ENCODE measurements around the gene KLF3.

The KLF3 gene

GRCh38 chr4:38659346-38659745 is 4.7 kb upstream of the KLF3 start:
- no peak for DNase-seq

DNA sequence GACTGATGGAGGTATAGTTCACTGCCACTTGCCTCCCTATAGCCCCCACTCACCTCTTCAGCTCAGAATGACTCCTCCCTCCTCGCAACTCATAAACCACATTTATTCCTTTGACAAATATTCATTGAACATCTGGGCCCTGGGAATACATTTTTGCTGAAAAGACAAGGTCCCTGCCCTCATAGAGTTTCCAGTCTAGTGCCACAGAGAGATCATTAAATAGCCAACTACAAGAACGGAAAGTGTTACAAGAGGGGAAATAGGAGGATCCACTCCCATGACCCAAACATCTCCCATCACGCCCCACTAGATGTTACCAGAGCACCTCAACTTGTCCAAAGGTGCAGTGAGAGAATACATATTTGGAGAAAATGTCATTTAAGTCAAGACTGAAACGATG is 3.2 kb upstream of the KLF3 start:
- DNase-seq: no peak

DNA sequence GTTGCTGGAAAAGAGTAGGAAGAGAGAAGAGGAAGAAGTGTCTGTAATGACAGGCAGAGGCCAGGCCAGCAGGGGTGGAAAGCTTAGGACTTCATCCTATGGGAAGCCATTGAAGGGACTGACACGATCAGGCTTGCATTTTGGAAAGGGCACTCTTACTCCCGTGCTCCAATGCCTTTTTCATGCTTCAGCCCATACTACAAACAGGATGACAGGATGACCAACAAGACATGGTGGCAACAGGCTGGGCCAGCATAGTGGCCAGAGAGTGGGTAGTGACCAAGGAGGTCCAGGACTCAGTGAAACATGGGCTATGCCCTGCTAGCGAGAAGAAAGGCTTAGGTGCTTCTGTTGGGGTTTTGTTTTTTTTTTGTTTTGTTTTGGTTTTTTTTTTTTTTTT is 2.6 kb upstream of the KLF3 start:
- no peak for DNase-seq

DNA sequence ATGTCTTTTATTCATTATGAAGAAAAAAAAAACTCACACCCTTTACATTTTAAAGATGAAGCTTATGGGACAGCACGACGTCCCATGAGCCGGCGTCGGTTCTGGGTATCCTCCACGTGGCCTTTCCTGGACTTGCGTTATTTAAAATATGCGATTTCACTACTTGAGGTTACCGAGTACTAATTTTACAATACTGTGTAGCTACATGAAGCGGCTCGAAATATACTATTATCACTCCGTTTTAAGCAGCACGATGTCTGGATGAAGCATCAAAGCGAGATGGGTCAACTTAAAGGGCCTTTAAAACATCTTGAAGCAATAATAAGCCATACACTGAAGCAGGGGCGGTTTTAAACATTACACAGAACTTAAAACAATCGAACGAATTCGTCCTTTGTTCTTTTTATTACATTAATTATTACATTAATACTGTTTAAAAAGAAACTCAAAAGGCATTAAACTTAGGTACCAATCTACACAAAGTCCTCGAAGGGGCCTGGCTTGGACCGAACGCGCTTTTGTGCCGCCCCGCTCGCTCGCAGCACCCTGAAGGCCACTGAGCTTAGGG is 1.4 kb upstream of the KLF3 start:
- no peak for DNase-seq

- no peak for DNase-seq
Observed at GRCh38 chr4:38663090-38663800, 754 bp upstream of the KLF3 start.

DNA sequence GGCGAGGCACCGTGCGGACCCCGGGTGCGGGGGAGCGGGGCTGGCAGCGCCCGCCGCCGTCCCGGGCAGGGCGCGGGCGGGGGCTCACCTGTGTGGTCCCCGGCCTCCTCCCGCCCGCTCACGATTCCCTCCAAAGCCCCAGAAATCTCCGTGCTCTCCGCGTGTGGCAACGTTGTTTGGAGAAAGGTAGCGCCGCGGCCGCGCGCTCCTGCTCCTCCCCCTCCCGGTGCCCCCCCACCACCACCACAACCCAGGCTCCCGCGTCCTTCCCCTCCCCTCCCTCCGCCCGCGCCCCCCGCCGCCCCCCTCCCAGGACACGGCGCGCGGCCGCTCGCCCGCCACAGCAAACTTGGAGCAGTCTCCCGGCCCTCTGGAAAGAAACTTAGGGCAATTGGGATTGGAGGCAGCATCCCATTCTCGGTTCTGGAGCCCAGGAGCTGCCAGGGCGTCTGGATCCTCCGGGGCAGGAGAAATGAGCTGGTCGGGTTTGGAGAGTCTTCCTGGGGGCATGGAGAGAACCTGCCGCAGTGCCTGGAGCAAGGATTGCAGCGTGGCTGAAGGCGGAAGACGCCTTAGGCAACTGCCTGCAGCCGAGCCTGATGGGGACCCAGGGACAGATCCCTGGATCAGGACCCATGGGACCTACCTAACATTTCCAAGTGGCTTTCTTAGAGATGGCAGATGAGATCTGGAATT is 855 bp downstream of the KLF3 start:
- peak; percentile 37 for DNase-seq

- DNase-seq: no peak
Observed at GRCh38 chr4:38665551-38666411, 1.8 kb downstream of the KLF3 start.

GRCh38 chr4:38666766-38667084 is 2.7 kb downstream of the KLF3 start:
- DNase-seq: no peak

DNA sequence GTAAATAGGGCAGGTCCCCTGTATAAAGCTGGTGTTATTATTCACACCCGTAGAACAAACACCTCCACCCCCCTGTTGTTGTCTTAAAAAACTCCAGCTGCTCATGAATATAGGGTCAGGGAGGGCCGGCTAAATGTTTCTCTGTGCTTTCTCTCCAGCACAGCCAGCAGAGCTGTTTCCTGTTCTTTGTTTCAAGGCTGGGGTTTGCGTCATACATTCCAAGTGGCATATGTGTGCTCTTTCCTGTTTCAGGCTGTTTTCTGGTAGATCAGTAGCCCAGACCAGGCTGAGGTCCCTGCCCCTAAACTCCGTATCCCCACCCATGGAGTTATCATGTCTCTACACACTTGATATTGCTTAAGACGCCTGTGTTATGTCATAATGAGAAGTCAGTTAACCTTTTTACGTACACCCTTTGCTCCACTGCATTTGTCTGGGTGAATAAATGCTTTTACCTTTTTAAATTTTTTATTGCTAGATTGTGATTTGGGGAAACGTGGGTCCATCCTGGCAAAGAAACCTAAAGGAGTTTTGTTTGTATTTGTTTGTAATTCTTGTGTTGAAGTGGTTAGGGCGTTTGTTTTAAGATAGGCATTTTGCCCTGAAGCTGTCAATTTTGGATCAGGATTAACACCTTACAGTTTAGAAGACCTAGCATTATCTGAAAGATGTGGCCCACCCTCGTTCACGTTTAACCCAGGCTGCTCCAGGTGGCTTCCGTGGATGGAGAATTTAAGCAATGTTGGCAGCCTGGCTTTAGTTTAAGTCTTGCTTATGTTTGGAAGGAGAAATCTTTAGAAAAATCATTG is 3.3 kb downstream of the KLF3 start:
- peak; percentile 94 for DNase-seq

DNA sequence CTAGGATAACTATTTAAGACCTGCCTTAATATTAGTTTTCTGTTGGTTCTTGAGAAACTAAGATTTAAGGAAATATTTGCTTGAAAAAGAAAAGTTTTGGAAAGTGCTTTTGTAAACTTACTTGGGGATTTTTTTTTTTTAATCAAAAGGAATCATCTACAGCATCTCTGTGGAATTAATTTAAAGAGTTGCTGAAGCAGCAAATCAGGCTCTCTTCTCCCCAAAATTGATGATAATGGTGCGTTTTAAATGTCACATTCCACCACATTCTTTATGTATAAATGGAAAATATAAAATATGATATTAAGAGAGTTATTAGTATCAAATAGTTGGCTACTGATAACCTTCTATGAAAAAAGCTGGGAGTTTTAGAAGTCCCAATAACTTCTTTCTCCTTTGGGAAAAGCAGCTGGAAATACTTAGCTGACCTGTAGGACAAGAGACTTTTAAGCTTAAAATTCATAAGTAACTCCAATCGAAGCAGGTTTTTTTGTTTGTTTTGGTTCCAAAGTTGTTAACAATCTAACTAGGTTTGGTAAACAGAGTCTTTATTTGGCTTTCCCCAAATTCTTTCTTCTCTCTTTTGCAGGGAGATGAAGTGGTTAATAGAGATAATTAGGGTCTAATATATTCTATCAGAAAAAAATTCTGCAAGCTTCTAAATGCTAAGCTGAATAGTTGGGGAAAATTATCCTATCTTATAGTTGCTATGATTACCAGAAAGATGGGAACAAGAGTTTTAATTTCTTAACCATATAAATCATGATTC is 4.4 kb downstream of the KLF3 start:
- DNase-seq: no peak

DNA sequence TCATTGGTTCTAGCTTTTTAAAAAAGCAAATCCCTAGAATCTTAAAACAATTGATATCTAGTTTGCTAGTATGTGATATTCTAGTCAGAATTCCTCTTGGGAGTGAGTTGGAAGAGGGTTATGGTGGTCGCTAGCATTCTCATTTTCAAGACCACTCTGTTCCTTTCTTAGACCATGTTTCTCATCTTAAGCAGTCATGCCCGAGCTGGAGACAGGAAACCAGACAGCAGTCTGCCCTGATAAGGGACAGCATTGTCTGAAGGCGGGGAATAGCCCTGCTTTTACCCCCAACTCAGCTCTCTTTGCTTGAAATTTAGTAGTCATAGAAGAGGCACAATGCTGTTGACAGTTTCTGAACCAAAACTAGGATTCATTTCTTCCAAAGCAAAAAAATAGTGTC is 5.2 kb downstream of the KLF3 start:
- no peak for DNase-seq

DNA sequence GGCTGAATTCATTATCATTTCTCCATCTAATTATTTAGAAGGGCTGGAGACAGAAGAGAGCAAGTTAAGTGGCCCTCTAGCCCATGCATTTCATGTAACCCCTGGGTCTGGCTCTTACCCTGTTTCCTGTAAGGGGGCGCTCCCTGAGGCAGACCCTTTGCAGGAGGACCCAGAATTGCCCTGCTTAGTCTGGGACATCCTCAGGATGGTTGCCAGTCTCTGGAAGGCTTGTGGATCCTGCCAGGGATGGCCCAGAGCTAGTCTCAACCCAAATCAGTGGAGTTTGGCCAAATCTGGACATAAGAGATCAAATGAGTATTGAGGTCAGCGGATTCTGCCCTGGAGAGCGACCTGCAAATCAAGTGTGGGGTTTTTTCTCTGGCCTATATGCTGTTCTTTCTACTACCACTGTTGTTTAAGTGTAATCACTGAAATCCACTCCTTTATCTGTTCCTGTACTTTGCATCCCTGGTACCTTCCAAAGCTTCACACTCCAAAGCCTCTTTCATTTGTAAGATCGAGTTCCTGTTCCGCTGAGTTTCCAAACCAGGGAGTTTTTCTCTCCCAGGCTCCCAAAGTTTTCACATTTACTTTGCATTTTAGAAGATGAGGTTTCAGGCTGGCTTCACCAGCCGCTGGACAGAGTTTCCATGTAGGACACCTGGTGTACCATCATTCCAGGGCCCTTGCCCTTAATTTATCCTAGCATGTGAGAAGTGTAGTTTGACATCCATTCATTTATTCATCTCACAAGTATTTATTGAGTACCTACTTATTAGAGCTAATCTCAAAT is 6.3 kb downstream of the KLF3 start:
- DNase-seq: no peak

DNA sequence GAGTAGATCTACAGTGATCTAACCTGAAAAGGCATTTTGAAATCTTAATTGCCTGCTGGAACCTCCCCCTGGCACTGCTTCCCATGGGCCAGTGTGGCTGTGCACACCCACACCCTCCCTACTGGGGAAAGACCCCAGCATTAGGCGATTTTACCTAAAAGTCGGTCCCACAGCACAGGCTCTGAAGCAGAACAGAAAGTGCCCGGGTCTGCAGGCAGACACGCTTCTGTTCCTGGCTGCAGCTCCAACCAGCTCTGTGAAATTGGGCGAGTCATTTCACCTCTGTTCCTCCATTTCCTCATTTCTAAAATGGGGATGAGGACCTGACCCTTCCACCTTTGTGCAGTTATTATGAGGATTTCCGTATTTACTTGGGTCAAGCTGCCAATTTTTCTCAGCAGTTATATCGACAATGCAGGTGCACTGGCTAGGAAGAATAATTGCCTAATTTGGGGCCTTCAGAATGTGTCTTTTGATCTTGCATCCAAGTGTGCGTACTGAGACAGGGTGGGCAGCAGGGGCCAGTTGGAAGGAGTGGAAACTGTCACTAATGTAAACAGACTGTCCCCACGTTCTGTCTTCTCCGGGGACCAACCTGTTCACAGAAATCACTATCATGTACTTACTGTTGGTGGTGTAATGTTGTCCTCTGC is 7.1 kb downstream of the KLF3 start:
- no peak for DNase-seq

- DNase-seq: no peak
Observed at GRCh38 chr4:38671592-38671940, 7.6 kb downstream of the KLF3 start.

DNA sequence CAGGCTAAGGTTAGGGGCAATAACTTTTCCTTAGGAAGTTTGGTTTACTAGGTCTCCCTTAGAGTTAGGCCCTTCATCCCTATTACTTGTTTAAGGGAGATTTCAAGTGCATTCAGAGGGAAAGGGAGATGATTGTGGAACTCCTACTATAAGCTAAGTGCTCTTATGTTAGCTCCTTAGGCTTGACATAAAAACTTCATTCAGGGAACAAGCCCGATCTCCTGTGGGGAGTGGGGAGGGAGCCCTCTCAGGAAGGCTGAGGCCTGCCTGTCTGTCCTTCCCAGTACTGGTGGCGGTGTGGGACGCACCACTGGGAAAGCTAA is 8.0 kb downstream of the KLF3 start:
- no peak for DNase-seq

- DNase-seq: no peak
Observed at GRCh38 chr4:38672397-38673129, 8.6 kb downstream of the KLF3 start.

DNA sequence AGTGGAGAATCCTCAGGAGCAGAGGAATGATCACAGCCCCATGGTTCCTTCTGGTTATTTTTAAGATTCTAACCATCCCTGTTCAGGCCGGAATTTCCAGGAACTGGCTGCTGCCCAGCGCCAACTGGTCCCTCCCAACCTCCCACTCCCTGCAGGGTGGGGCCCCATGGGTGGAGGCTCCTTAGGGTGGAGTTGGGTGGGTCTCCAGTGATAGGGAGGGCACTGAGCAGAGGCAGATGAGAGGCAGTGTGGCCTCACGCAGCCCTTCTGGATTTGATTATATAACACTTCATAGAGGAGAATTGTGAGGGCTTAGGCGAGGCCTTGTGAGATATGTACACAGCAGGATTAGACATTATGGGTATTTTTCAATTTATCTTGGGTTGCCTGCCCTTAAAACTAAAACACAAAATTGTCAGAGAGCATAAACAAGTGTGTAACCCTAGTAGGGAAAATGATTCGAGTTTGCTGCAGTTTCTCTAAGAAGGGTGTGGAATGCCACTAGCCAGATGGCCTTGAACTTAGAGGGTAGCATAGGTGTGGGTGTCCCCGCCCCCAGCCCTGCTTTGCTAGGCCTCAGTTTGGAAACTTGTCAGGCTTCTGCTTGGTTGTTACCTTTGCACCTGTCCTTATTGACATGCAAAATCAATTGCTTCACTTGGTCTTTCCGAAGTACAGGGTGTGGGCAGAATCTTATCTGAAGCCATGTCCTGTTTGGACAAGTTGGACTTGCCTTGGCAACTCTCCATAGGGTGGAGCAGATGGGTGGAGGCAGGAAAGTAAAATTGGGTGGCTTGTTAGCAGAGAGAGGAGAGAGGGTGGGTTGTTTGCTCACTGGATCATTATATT is 9.4 kb downstream of the KLF3 start:
- no peak for DNase-seq

- no peak for DNase-seq
Observed at GRCh38 chr4:38674258-38675144, 10.5 kb downstream of the KLF3 start.

Measured in HCEC 1CT (cell line).